Stimulated activated memory B cell treated with anti-CD40 and anti-IgM and Interleukin-4, amounts not matched to agents 10 μg/mL and 1 μg/mL and 100 μg/mL, for 72 hours (primary cell): ENCODE results near the gene ZBTB7C.

Source experiments
- ATAC-seq: fragments of 150-1000 bp; cut with Tn5 transposase; 2 replicates; pipeline ENCODE4 v1.10.0; 2021
- H3K27ac Mint-ChIP-seq: one replicate; pipeline ENCODE4 v1.8.0; 2022; ENCODE audit warnings: mild to moderate bottlenecking, mixed read lengths
- H3K27me3 Mint-ChIP-seq: one replicate; pipeline ENCODE4 v1.8.0; 2022; ENCODE audit warnings: mixed read lengths
- H3K36me3 Mint-ChIP-seq: one replicate; pipeline ENCODE4 v1.8.0; 2022; ENCODE audit warnings: mixed read lengths
- H3K4me1 Mint-ChIP-seq: one replicate; pipeline ENCODE4 v1.8.0; 2022; ENCODE audit warnings: mixed read lengths
- H3K4me3 Mint-ChIP-seq: one replicate; pipeline ENCODE4 v1.8.0; 2022; ENCODE audit warnings: mild to moderate bottlenecking, moderate library complexity, mixed read lengths
- H3K9me3 Mint-ChIP-seq: one replicate; pipeline ENCODE4 v1.8.0; 2022; ENCODE audit warnings: mixed read lengths

The ZBTB7C gene

GRCh38 chr18:48032876-48033789 is 376.1 kb downstream of the ZBTB7C start:
- H3K9me3 Mint-ChIP-seq, result no peaks in the 10 kb centered on the region
- no peak overlapping the region for H3K4me3 Mint-ChIP-seq
- no peak overlapping the region for H3K27ac Mint-ChIP-seq
- peaks cover 24% of the 10 kb centered on the region for H3K27me3 Mint-ChIP-seq
- H3K4me1 Mint-ChIP-seq, result no peaks in the 10 kb centered on the region
- no peaks in the 10 kb centered on the region for H3K36me3 Mint-ChIP-seq
- no peak for ATAC-seq

- Mint-ChIP-seq H3K9me3 (no peaks in the 10 kb centered on the region), H3K27ac (no peak overlapping the region), H3K36me3 (no peaks in the 10 kb centered on the region), H3K4me3 (no peak overlapping the region), H3K4me1 (no peaks in the 10 kb centered on the region), H3K27me3 (peaks cover 20% of the 10 kb centered on the region)
- ATAC-seq, result no peak
Measured at GRCh38 chr18:48031641-48032040, 377.5 kb downstream of the ZBTB7C start.

DNA sequence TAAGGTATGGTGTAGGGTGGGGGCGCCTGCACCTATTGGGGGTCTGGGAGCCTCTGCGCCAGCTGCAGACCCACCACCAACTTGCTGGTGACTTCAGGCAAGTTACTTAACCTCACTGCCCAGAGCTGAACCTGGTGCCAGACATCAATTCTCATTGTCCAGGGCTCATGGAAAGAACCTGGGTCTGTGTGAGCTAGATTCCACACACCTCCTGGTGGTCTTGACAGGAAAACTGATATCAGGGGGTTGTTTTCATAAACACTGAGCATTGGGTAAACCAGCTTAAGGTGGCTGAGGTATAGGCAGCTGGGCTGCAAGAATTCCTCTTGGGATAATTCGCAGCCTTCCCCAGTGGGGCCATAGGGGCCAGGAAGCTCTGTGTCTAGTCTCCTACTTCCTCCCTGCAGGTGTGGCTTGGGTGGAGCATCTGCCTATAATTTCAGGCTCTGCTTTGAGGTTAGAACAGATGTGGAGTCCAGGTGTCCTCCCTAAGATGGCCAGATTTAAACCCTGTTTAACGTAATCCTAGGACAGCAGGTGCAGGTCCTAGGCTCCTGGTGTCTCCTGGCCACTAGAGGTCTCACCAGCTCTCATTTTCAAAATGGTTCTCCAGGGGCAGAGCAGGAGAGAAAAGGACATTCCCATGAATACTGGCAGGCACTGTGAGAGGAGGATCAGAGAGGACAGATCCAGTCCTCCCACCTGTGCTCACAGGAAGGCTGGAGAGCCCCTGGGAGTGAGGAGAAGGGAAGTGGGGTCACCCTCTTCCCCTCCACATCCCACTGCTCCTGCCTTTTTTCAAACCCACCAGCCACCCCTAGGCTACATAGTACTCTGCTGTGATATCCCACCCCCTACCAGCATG is 378.3 kb downstream of the ZBTB7C start:
- no peaks in the 10 kb centered on the region for H3K9me3 Mint-ChIP-seq
- H3K27ac Mint-ChIP-seq, result no peak overlapping the region
- no peaks in the 10 kb centered on the region for H3K4me1 Mint-ChIP-seq
- H3K36me3 Mint-ChIP-seq, result no peaks in the 10 kb centered on the region
- ATAC-seq, result no peak
- no peak overlapping the region for H3K4me3 Mint-ChIP-seq
- peaks cover 19% of the 10 kb centered on the region for H3K27me3 Mint-ChIP-seq

- Mint-ChIP-seq H3K27me3 (peaks cover 20% of the 10 kb centered on the region), H3K9me3 (no peaks in the 10 kb centered on the region), H3K27ac (no peak overlapping the region), H3K4me1 (no peaks in the 10 kb centered on the region), H3K4me3 (no peak overlapping the region), H3K36me3 (no peaks in the 10 kb centered on the region)
- ATAC-seq, result no peak
Measured at GRCh38 chr18:48029296-48029986, 379.7 kb downstream of the ZBTB7C start.

GRCh38 chr18:48028696-48029095 is 380.5 kb downstream of the ZBTB7C start:
- ATAC-seq, result no peak
- Mint-ChIP-seq H3K4me1 (no peaks in the 10 kb centered on the region), H3K4me3 (no peak overlapping the region), H3K36me3 (no peaks in the 10 kb centered on the region), H3K9me3 (no peaks in the 10 kb centered on the region), H3K27me3 (peaks cover 27% of the 10 kb centered on the region), H3K27ac (no peak overlapping the region)

GRCh38 chr18:48028081-48028480 is 381.1 kb downstream of the ZBTB7C start:
- Mint-ChIP-seq H3K27ac (no peak overlapping the region), H3K27me3 (peaks cover 33% of the 10 kb centered on the region)
- ATAC-seq, result no peak

DNA sequence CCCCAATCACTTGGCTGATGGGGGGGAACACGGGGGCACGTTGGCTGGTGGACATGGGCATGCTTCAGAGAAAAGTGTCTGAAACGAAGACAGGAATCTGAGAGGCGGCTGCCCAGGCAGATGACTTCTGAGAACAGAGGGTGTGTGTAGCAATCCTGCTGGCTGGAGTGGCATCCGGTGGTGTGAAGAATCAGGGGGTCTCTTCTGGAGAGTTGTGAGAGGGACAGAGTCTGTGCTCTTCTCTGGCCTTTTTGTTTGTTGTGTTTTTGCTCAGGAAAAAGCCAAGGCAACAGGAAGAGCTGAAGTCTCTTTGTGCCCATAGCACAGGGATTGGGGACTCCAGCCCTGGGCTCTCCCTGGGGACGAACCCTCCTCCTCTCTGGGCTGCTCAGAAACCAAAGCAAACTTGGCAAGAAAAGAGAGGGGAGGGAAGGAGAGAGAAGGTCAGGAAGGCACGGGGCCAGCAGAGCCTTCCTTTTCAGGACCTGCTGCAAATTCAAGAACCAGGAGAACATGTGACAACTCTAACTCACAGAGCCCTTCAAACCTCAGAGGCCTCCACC is 381.7 kb downstream of the ZBTB7C start:
- Mint-ChIP-seq H3K27ac (no peak overlapping the region), H3K4me3 (no peak overlapping the region), H3K9me3 (no peaks in the 10 kb centered on the region), H3K4me1 (no peaks in the 10 kb centered on the region), H3K36me3 (no peaks in the 10 kb centered on the region), H3K27me3 (peaks cover 39% of the 10 kb centered on the region)
- no peak for ATAC-seq

More at GRCh38 chr18:48028081-48028480, 381.1 kb downstream of the ZBTB7C start:
- Mint-ChIP-seq H3K9me3 (no peaks in the 10 kb centered on the region), H3K4me3 (no peak overlapping the region), H3K4me1 (no peaks in the 10 kb centered on the region), H3K36me3 (no peaks in the 10 kb centered on the region)

DNA sequence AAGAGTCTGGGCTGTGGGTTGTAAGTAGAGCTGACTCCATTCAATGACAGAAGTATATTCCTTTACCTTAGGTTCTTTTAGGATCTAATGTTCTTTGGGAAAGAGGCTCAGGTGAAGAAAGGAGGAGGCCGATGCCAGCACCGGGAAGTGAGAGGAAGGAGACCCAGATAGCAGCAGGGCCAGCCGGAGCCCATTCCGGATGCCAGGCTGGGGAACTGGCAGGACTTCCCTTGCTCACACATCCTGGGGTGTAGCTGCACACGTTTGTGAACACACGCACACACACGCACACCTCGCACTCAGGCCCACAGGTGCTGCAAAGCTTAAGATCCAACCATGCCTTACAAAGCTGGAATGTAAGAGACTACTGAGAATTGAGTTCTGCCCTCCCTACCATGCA is 383.0 kb downstream of the ZBTB7C start:
- no peaks in the 10 kb centered on the region for H3K4me1 Mint-ChIP-seq
- no peak overlapping the region for H3K27ac Mint-ChIP-seq
- peaks cover 52% of the 10 kb centered on the region for H3K27me3 Mint-ChIP-seq
- H3K9me3 Mint-ChIP-seq, result no peaks in the 10 kb centered on the region
- no peak overlapping the region for H3K4me3 Mint-ChIP-seq
- no peak for ATAC-seq
- H3K36me3 Mint-ChIP-seq, result no peaks in the 10 kb centered on the region

DNA sequence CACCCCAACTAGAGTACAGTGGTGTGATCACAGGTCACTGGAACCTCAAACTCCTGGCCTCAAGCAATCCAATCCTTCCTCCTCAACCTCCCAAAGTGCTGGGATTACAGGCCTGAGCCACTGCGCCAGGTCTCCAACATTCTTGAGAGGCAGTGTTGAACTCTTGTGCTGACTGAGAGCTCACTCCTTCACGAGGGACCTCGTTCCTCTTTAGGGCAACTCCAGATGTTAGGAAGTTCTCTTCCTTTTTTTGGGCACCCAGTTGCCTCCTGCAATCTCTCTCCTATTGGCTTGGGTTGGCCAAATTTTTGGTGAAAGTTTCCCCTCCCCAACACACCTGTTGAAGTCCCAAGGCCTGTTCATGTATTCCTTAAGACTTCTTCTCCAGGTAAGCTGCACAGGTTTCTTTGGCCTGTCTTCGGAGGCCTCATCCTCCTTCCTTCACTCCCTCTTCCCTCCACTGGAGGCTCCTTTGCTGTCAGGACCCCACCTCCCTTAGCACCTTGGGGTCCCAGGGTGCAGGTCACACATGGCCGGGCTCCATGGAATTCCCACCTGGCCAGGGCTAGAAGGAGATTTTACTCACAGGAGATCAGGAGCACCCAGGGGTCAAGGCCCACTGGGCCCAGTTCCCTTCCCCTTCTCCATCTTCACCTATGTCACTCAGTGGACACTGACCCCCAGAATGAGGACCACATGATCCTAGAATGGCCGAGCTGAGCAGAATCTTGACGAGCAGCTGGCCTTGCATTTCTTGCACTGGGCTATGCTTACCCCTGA is 384.1 kb downstream of the ZBTB7C start:
- no peak overlapping the region for H3K27ac Mint-ChIP-seq
- peaks cover 63% of the 10 kb centered on the region for H3K27me3 Mint-ChIP-seq
- H3K4me3 Mint-ChIP-seq, result no peak overlapping the region
- no peaks in the 10 kb centered on the region for H3K4me1 Mint-ChIP-seq
- no peak for ATAC-seq
- H3K9me3 Mint-ChIP-seq, result no peaks in the 10 kb centered on the region
- H3K36me3 Mint-ChIP-seq, result no peaks in the 10 kb centered on the region

DNA sequence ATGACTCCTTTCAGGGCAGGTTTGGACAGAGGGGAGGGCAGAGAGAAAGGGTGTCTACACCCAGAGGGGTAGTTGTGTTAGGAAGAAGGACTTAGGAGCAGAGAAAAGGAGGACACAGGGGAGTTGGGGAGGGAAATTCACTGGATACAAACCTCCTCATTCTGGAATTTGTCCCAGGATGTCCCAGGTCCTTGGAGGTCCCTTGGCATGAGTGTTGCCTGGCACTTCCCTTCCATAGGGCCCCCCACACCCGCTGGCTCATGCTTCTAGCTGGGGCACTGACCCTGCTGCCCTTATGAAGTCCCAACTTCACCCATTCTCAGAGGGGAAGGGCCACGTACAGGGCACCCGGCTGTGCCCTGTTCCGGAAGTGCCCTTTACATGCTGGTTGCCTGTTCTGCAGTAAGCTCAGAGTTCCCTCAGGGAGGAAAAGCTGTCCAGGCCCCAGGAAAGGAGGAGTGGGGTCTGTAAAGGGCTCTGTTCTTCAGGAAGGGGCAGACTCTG is 385.1 kb downstream of the ZBTB7C start:
- no peak for ATAC-seq
- Mint-ChIP-seq H3K36me3 (no peaks in the 10 kb centered on the region), H3K27ac (no peak overlapping the region), H3K9me3 (no peaks in the 10 kb centered on the region), H3K4me3 (no peak overlapping the region), H3K27me3 (peaks cover 73% of the 10 kb centered on the region), H3K4me1 (no peaks in the 10 kb centered on the region)

DNA sequence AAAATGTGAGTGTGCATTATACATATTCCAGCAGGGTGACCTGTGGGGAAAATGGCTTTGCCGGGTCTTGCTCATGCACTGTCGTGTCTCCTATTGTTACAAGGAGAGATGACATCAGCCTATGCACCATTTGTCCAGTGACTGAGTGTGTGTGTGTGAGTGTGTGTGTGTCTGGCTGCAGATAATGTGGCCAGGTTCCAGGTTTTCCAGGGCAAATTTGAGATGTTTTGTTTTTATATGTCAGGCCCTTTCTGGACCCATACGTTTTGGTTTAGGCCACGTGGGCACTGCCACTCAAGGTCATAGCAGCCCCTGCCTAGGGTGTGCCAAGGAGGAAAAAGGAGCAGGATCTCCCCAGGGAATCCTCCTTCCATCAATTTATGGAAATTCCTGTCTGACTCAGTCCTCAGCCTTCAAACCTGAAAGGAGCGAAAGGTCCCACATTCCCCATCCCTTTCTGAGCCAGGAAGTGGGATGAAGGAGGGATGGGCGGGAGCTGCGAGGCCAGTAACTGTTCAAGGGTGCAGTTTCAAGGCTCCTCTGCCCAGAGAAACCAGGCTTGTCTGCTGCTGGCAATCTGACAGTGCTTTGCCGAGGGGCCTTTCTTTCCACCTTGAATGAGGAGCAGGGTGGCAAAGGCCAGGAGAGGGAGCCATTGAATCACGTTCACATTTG is 385.7 kb downstream of the ZBTB7C start:
- no peak overlapping the region for H3K27ac Mint-ChIP-seq
- no peaks in the 10 kb centered on the region for H3K36me3 Mint-ChIP-seq
- peaks cover 79% of the 10 kb centered on the region for H3K27me3 Mint-ChIP-seq
- no peaks in the 10 kb centered on the region for H3K9me3 Mint-ChIP-seq
- no peak for ATAC-seq
- H3K4me1 Mint-ChIP-seq, result no peaks in the 10 kb centered on the region
- no peak overlapping the region for H3K4me3 Mint-ChIP-seq

- peak; percentile 57 for ATAC-seq
- no peaks in the 10 kb centered on the region for H3K36me3 Mint-ChIP-seq
- no peaks in the 10 kb centered on the region for H3K4me1 Mint-ChIP-seq
- no peak overlapping the region for H3K4me3 Mint-ChIP-seq
- H3K27me3 Mint-ChIP-seq, result peaks cover 84% of the 10 kb centered on the region
- H3K9me3 Mint-ChIP-seq, result no peaks in the 10 kb centered on the region
- no peak overlapping the region for H3K27ac Mint-ChIP-seq
Measured at GRCh38 chr18:48022531-48023329, 386.5 kb downstream of the ZBTB7C start.

DNA sequence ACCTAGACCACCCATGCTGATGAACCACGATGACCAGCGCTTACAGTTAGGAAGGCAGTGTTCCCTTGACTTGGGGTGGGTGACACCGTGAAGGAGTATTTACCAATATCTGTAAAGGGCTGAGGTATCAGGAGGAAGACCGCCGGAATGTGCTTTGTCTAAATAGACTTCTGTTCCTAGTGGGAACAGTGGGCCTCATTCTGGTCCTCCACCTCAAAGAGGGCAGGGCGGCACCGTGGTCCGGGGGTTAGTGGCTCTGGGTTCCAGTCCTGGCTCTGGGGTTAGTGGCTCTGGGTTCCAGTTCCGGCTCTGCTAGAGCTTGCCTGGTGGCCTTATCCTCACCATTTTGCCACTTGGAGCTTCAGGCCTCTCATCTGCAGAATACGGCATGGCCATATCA is 387.2 kb downstream of the ZBTB7C start:
- peaks cover 89% of the 10 kb centered on the region for H3K27me3 Mint-ChIP-seq
- no peak overlapping the region for H3K27ac Mint-ChIP-seq
- no peak for ATAC-seq
- no peaks in the 10 kb centered on the region for H3K36me3 Mint-ChIP-seq
- no peaks in the 10 kb centered on the region for H3K9me3 Mint-ChIP-seq
- no peaks in the 10 kb centered on the region for H3K4me1 Mint-ChIP-seq
- no peak overlapping the region for H3K4me3 Mint-ChIP-seq
